NCI-H226 (cell line): ENCODE measurements around the gene IGDCC3.

Experiments used
- DNase-seq: peaks from one replicate; pipeline ENCODE4 v3.0.0-alpha.2; 2015

Gene IGDCC3

DNA sequence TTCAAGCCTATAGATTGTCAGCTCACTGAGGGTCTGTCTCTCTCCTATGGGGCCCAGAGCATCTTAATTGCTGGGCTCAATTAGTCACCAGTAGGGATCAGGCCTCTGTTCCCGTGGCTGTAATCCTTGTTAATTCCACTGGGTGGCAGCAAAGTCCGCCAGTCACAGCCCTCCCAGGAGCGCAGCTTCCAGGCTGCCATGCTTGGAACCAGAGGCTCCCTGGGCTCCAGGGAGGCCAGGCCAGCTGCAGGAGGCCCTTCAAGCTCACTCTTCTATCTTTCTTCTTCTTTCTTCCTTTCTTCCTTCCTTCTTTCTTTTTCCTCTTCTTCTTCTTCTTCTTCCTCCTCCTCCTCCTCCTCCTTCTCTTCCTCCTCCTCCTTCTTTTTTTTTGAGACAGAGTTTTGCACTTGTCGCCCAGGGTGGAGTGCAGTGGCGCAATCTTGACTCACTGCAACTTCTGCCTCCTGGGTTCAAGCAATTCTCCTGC lies 58.9 kb downstream of the IGDCC3 start:
- peak; percentile 64 for DNase-seq

DNA sequence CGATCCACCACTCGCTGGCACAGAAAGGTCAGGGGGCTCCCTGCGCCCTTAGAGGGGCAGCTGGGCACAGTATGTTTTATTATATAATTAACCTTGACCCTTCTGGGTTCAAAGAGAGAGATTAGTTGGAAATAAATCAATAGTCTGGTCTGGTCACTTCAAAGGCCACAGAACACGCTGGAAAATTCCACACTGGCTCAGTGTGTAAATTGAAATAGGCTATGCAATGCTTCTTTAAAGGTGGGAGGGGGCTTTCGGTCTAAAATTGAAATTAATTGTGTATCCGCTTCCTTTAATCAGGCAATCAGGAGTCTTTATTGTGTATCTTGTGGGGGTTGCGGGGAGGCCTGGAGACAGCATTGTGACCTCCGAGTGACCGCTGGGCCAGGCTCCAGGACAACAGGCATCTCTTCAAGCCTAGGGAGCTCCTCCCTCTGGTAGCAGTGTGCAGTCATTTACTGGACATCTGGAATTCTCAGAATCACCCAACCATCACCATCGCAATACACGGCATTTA lies 65.3 kb downstream of the IGDCC3 start:
- no peak for DNase-seq

DNA sequence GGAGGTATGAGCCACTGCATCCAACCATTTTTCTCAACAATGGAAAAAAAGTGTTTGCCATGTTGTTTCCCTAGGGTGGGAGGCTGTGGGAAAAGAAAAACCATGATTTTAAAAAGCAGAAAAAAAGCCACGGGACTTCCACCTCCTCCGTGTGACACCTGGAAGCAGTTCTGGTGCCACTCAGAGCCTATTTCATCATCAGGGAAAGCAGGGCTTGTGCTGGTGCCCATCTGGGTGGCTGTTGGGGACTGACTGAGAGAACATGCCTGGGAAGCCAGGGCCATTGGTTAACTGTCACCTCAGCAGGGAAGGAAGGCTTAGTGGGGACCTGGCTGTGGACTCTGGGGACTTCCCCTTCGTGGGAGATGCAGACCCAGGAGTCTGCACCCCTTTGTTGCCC lies 66.0 kb downstream of the IGDCC3 start:
- no peak for DNase-seq

DNA sequence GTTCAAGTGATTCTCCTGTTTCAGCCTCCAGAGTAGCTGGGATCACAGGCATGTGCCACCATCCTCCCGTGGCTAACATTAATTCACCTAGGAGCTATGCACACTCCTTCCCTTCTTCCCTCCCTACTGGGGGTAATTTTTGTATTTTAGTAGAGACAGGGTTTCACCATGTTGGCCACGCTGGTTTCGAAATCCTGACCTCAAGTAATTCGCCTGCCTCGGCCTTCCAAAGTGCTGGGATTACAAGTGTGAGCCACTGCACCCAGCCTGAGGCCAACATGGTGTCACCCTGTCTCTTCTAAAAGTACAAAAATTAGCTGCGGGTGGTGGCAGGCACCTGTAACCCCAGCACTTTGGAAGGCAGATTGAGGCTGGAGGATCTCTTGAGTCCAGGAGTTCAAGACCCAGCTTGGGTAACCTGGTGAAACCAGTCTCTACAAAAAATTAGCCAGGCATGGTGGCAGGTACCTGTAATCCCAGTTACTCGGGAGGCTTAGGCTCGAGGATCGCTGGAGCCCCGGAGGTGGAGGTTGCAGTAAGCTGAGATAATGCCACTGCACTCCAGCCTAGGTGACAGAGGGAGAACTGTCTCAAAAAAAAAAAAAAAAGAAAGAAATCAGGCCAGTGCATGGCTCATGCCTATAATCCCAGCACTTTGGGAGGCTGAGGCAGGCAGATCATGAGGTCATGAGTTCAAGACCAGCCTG lies 67.2 kb downstream of the IGDCC3 start:
- DNase-seq, result no peak

DNA sequence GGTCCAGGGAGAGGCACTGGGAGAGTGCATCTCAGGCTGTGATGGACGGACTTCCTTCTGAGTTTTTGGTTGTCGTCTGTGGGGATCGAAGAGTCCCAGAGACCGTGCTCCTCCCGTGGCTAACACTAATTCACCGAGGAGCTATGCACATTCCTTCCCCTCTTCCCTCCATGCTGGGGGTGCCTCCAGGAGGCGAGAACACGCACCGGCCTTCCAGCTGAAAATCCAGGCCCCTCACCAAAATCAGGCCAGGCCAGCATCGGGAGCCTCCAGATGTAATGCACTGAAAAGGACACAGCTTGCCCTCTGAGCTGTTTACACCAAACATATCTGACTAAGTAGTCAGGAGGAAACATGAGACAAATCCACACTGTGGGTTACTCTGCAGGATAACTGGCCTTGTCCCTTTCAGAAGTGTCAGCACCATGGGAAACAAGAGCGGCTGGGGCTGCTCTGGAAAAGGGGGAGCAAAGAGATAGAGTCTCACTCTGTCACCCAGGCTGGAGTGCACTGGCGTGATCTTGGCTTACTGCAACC lies 67.9 kb downstream of the IGDCC3 start:
- DNase-seq, result no peak

DNA sequence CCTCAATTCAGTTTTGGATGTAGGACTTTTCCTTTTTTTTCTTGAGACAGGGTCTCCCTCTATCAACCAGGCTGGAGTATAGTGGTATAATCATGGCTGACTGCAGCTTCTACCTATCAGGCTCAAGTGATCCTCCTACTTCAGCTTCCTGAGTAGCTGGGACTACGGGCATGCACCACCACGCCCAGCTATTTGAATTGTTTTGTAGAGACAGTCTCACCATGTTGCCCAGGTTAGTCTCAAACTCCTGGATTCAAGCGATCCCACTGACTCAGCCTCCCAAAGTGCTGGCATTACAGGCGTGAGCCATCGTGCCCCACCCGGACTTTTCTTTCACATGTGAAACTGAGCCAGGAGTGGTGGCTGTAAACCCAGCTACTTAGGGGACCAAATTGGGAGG lies 69.8 kb downstream of the IGDCC3 start:
- no peak for DNase-seq

DNA sequence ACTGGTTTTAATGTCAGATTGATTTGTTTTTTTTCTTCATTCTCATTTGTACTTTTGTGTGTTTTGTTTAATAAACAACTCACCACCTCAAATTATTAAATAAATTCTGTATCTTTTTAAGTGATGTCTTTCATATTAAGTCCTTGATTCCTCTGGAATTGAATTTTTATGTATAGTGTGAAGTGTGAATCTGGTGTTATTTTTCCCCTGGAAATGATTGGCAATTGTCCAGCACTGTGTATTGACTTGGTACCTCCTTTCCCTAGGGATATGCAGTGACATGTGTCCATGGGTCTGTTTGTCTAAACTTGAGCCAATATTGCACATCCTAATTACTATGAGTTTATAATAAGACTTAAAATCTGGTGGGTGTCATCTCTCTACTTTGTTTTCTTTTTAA lies 71.3 kb downstream of the IGDCC3 start:
- no peak for DNase-seq

DNA sequence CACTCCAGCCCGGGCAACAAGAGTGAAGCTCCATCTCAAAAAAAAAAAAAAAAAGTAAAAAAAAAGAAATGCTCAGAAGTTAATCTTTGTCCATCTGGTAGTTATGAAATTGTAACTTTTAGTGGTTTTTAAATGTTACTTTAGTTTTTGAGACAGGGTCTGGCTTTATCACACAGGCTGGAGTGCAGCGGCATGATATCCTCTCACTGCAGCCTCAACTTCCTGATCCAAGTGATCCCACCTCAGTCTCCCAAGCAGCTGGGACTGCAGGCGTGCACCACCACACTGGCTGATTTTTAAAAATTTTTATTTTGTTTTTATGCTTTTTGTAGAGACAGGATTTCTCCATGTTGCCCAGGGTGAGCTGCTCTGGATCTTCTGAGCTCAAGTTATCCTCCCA lies 72.0 kb downstream of the IGDCC3 start:
- no peak for DNase-seq

DNA sequence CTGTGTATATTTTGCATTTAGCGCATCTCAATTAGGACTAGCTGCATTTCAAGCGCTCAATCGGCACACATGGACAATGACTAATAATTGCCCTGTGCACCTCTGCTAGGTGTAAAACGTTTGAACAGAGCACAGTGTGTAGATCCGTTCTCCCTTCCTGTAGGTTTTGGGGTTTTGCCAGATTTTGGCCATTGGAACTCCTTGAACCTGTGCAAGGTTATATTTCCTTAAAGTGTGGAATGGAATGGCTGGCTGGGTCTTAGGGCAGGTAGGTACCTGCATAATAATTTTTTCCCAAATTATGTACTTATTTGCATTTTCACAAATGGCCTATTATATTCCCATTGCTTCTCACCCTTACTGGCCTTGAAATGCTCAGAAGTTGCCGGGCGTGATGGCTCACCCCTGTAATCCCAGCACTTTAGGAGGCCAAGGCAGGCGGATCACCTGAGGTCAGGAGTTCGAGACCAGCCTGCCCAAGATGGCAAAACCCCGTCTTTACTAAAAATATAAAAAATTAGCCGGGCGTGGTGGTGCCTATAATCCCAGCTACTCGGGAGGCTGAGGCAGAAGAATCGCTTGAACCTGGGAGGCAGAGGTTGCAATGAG lies 72.5 kb downstream of the IGDCC3 start:
- DNase-seq, result no peak

DNA sequence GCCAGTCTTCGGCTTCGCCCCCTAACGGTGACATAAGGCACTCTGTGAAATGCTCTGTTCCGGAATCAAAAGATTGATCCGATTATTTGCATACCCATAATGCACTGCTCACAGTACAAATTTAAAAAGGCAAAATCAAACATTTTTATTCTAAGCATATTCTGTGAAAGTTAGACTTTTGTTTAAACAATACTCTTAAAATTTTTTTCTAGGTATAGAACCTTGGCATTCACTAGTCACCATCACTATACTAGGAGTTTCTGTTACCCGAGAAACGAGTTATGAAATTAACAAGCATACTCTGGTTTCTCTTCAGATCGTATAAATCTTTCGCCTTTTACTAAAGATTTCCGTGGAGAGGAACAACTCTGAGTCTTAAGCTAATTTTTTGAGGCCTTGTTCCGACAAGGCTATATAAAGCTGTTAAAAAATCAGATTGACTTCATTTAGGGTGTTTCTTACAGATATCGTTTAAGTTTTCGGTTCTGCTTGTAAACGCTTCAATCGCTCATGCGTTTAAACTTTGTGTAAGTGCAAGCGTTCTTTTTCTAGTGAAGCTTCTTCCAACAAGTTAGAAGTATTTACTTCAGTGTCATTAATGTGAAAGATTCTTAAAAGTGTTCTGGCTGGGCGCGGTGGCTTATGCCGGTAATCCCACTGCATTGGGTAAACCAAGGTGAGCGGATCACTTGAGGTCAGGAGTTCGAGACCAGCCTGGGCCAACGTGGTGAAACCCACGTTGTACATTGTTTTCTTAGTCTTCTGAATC lies 73.2 kb downstream of the IGDCC3 start, which contains the start of gene RNU5B-1:
Gene RNU5B-1 (plus strand): TSS at position 297 of the 769 bp plus-strand sequence.
- peak; percentile 99 for DNase-seq

DNA sequence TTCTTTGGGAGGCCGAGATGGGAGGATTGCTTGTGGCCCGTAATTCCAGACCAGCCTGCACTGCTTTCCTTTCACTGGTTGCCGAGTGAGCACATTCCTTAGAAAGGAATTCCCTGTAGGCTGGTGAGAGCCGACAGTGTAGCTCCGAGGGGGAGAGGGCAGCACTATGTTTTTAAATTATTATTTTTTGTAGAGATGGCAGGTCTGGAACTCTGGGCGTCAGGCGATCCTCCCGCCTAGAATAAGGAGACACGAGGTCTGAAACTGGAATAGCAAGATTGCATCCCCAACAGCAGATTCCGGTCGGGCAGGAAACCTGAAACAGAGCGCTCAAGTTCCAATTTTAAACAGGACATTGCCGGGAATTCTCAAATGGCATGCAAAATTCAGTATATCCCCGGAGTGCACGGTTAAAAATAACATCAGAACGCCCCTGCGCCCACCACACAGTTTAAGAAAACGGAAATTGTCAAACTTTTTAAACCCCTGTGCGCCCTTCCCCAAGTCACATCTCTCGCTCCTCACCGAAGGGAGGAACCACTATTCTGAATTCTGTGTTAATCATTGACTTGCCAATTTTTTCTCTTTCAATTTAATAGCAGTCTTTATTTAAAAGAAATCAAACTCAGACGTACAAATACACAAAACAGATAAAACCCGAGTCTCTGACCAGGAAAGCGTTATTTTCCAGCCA lies 74.0 kb downstream of the IGDCC3 start:
- DNase-seq, result peak; percentile 59

DNA sequence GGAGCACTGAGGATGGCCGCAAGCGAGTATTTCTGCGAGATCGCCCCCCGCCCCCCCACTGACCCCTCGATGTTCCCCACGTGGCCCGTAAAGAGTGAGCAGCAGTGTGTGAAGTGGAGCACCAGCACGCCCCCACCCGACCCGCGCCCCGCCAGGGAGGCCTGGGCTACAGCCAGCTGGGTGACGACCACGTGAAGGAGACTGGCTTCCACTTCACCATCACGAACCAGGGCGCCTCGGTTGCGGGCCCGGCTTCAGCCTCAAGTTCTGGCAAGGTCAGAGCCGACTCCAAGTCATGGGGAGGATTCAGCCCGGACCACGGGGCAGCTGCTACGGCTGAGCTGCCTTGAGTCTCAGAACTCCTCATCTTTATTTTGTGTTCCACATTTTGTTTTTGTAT lies 75.7 kb downstream of the IGDCC3 start:
- DNase-seq, result no peak

DNA sequence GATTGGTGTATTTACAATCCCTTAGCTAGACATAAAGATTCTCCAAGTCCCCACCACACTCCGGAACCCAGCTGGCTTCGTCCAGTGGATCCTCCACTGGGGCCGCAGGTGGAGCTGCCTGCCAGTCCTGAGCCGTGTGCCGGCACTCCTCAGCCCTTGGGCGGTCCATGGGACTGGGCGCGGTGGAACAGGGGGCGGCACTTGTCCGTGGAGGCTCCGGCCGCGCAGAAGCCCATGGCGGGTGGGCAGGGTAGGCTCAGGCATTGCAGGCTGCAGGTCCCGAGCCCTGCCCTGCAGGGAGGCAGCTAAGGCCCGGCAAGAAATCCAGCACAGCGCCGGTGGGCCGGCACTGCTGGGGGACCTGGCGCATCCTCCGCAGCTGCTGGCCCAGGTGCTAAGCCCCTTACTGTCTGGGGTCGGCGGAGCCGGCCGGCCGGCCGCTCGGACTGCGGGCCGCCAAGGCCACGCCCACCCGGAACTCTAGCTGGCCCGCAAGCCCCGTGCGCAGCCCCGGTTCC lies 76.8 kb downstream of the IGDCC3 start:
- no peak for DNase-seq

DNA sequence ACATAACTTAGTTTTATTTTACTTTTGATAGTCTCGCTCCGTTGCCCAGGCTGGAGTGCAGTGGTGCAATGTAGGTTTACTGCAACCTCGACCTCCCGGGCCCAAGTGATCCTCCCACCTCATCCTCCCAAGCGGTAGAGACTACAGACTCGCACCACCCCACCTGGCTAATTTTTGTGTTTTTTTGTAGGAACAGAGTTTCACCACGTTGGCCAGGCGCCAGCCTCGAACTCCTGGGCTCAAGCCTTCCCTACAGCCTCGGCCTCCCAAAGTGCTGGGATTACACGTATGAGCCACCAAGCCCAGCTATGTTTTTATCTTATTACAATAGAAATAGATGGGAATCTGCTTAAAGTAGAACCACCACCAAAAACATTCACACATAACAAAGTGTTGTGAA lies 79.1 kb downstream of the IGDCC3 start:
- DNase-seq, result no peak

DNA sequence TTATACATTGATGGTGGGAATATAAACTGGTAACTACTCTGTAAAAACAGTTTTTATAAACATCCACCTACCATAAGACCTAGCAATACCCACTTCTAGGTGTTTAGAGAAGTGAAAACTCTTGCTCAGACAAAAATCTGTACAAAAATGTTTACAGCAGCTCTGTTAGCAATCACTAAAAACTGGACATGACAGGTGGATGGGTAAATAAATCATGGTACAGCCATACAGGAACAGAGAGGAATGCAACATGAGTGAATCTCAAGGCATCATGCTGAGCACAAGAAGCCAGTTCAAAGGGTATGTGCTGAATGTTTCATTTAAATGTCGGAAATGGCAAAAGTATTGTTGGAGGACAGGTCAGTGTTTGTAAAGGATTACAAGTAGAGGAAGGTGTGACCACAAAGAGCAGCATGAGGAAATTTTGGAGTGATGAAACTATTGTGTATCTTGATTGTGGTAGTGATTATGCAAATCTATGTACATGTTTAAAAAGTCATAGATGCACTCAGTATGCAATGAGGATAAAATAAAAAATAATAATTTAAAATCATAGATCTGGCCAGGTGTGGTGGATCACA lies 84.8 kb downstream of the IGDCC3 start:
- no peak for DNase-seq

DNA sequence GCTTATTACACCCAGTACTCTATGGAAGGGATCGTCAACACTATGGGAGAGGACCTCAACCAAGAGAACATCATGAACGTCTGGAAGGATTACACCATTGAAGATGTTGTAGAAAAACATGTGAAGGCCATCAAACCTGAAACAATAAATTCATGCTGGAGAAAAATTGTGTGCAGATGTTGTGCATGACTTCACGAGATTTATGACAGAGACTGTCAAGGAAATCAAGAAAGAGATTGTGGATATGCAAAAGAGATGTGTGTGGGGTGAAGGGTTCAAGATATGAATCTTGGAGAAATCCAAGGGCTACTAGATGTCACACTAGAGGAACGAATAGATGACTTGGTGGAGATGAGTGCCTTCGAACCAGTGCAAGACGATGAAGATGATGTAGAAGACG lies 87.6 kb downstream of the IGDCC3 start:
- no peak for DNase-seq

DNA sequence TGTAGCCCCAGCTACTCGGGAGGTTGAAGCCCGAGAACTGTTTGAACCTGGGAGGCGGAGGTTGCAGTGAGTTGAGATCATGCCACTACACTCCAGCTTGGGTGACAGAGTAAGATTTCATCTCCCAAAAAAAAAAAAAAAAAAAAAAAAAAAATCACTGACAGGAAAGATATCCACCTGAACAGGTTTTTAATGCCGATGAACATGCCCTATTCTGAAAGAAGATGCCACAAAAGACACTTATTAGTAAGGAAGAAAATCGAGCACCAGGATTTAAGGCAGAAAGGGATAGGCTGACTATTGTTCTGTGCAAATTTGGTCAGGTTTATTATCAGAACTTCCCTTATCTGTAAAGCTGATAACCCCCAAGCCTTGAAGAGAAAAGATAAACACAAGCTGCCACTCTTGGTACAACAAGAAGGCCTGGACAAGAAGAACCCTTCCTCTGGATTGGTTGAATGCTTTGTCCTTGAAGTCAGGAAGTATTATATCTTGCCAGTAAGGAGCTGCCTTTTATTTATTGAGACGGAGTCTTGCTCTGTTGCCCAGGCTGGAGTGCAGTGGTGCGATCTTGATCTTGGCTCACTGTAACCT lies 88.4 kb downstream of the IGDCC3 start:
- no peak for DNase-seq

DNA sequence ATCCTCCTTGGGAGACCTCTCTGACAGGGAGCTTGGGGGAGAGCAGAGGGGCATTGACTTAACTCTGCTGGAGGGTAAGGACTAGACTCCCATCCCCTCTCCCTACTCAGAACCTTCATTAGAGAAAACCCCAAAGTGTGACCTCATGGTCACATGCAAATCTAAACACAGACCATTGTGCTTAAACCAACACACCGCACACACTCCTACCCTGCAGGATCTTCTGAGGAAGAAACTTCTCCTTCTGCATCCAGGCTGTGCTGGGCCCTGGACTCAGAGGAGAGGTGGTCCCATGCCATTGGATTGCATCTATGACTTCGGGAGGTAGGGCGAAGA lies 90.3 kb downstream of the IGDCC3 start:
- DNase-seq, result no peak

DNA sequence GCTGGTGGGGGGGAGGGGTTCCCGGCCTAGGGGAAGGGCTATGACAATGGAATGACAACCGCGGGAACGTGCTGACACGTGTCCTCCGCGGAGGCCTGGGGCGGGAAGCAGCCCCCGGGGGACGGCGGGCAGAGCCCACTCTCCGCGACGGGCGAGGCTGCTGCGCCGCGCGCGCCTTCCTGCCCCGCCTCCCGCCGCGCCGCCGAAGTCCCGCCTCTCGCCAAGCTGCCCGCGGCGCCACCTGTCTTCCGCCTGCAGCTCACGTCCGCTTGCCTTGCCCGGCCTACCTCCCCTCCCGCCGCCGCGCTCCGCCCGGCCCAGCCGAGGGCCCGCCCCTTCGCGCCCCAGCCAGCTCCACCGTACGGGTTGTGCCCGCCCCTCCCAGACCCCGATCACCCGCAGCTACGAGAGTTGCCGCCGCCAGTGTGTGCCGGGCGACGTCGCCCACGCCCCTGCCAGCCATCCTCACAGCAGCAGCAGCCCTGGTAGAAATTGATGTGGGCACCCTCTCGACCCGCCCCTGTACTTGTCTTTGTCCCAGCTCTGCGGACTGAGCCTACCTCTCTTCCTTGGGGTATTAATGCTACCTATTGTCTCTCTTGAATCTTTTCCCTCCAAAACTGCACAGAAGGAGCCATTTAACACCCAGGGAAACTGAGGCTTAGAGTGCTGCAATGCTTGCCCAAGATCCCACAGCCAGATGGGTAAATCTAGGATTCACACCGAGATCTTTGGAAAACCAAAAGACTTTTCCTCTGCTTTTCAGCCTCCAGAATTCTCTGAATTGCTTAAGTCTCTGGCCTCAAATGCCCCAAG lies 90.9 kb downstream of the IGDCC3 start, which contains the start of gene PARP16:
Gene PARP16 (minus strand): TSS at position 180 of the 816 bp plus-strand sequence. CDS start 457 bp downstream, outside the sequence.
- peak; percentile 90 for DNase-seq

DNA sequence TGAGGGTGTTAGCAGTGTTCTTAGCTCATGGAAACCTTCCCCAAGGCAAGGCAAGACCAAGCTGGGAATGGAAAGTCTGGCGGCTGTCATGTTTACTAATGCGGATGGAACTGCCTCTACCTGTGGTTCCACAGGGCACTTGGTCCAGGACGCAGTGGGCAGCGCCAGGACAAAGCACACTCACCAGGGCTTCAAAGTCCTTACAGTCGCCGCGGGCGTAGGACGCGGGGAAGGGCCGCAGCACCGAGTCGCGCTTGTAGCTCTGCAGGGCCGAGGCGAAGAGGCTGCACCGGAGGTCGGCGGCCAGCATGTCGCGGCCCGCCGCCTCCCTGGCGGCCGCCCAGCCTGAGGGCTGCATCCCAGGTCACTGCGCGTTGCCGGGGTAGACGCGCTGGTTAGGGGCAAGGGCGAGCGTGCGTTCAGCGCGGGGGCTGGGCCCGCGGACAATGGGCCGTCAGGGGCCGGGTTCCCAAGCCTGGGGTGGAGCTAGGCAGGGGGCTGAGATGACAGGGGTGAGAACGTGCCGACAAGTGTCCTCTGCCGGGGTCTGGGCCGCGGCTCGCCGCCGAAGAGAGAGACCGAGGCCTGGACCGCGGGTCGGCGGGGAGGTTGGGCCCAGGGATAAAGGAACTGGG lies 91.6 kb downstream of the IGDCC3 start:
- no peak for DNase-seq
